RCC 7860 (cell line): ENCODE results near the gene S1PR1.

Experiments
- DNase-seq: peaks from one replicate; pipeline ENCODE4 v3.0.0-alpha.2; 2015; ENCODE audit warnings: low spot score
- FAIRE-seq: peaks from 2 replicates; lab custom pipeline; 2012; peaks lifted over from hg19 to GRCh38; lab: Jason Lieb, UNC

S1PR1 gene

GRCh38 chr1:101244842-101245241 lies 8.0 kb downstream of the S1PR1 start:
- no peak for FAIRE-seq

DNA sequence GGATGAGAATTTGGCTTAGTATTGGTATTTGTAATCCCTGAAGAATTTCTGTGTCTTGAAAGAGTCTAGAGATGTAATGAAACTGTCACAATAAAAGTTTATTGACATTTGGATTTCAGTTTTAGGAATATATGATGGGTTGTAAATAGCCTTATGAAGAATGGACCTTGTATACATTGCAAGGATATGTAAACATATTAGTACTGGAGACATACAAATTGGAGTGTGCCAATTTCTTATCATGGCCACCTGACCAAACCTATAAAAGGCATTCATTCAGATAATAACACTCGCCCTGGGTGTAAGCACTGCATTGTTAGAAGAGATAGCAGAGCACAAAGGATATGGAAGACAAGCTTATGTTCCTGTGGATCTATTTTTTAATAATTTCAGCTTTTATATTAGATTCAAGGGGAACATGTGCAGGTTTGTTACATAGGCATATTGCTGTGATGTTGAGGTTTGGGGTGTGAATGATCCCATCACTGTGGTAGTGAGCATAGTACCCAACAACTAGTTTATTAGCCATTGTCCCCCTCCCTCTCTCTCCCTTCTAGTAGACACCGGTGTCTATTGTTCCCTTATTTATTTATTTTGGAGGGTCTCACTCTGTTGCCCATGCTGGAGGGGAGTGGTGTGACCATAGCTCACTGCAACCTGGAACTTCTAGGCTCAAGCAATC lies 8.6 kb downstream of the S1PR1 start:
- DNase-seq (no peak), FAIRE-seq (no peak)

More at GRCh38 chr1:101244842-101245241, 8.0 kb downstream of the S1PR1 start:
- no peak for DNase-seq

- FAIRE-seq, result peak; percentile 2
Measured at GRCh38 chr1:101247404-101248287, 10.8 kb downstream of the S1PR1 start.

GRCh38 chr1:101250222-101250621 lies 13.4 kb downstream of the S1PR1 start:
- FAIRE-seq (no peak), DNase-seq (no peak)

More at GRCh38 chr1:101247404-101248287, 10.8 kb downstream of the S1PR1 start:
- DNase-seq, result no peak

- DNase-seq (no peak), FAIRE-seq (no peak)
Measured at GRCh38 chr1:101250656-101251272, 13.9 kb downstream of the S1PR1 start.

- FAIRE-seq (no peak), DNase-seq (no peak)
Measured at GRCh38 chr1:101251504-101251903, 14.7 kb downstream of the S1PR1 start.

DNA sequence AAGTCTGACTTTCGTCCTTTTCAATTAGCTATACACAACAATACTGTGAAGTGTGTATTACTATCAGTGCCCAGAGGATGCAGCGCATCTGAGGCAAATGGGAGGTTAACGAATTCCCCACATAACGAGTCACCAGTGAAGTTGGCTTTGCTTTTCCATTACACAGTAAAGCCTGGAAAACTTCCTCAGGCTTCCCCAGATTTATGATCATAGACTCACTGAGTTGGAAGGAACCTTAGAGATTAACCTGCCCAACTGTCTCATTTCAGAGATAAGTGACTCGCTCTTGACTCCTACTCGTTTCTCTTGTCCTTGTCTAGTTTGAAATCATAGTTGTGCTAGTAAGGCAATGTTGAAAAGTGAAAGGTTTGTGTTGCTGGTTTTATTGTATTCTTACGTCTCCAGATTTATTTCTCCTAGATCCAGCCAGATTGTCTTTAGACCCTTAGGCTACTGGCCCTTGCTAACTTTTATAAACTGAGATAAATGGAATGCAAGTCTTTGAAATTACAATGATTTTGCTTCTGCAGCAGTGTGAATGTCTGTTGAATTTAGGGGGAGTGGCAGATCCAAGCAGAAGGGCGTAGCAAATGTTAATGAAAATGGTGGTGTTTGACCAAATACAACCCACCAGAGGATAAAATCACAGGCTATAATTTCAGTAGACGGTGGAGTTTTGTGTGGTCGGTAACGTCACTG lies 17.3 kb downstream of the S1PR1 start:
- peak; percentile 86 for DNase-seq
- no peak for FAIRE-seq

GRCh38 chr1:101257500-101258325 lies 20.9 kb downstream of the S1PR1 start:
- peak; percentile 75 for FAIRE-seq

DNA sequence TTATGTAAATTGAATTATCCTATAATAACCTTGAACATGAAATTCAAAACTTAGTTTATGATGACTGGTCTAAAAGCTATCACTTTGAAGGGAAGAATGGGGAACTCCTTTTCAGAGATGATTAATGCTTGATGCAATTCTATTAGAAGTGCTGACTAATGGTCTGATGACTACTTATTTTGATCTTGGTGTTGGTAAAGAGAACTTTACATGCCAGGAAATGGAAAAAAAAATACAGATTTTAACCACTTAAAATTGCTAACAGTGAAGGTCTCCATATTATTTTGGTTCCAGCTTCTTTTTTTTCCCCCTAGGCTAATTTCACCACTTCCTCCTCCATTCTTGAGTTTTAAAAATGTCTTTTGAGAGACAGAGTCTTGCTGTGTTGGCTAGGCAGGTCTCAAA lies 22.9 kb downstream of the S1PR1 start:
- peak; percentile 91 for FAIRE-seq
- DNase-seq, result peak; percentile 77

More at GRCh38 chr1:101257500-101258325, 20.9 kb downstream of the S1PR1 start:
- peak; percentile 73 for DNase-seq

GRCh38 chr1:101260556-101261350 lies 23.9 kb downstream of the S1PR1 start:
- peak; percentile 26 for FAIRE-seq
- peak; percentile 72 for DNase-seq

GRCh38 chr1:101261623-101262022 lies 24.8 kb downstream of the S1PR1 start:
- FAIRE-seq (no peak), DNase-seq (peak; percentile 9)

- DNase-seq (no peak), FAIRE-seq (no peak)
Measured at GRCh38 chr1:101262060-101262459, 25.2 kb downstream of the S1PR1 start.

GRCh38 chr1:101262630-101263348 lies 26.0 kb downstream of the S1PR1 start:
- peak; percentile 74 for FAIRE-seq
- peak; percentile 34 for DNase-seq

DNA sequence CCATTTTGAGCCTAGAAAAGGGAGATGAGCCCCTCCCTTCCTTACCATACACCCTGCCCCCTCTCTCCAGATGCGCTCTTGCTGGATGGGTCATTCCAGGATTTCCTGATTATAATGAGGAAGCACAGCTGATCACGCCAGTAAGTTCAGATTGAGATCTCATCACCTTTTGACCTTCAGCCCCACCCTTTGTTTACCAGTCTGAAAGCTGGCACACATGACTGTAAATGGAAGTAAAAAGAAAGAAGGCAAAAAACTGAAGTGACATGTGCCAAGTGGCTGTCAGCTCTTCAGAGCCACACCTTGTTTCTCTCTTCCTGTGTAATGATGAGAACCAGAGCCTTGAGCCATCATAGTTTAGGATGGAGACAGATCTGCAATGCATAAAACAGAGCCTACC lies 27.9 kb downstream of the S1PR1 start:
- FAIRE-seq (no peak), DNase-seq (no peak)

GRCh38 chr1:101265684-101266083 lies 28.9 kb downstream of the S1PR1 start:
- DNase-seq (no peak), FAIRE-seq (no peak)

DNA sequence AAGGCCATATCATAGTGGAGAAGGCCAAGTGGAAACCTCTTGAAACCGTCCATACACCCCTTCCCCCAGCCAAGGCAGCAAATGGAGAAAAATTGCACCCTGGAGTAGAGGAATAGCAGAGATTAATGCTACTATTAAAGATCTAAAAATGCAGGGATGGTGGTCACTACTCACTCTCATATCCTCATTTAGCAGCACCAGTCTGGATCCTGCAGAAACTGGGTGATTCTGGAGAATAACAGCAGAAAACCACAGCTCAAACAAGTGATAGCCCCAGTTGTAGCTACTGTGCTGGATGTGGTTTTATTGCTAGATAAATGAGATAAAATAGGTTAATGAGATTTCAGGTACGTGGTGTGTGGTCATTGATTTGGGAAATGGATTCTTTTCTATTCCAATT lies 30.3 kb downstream of the S1PR1 start:
- no peak for FAIRE-seq

DNA sequence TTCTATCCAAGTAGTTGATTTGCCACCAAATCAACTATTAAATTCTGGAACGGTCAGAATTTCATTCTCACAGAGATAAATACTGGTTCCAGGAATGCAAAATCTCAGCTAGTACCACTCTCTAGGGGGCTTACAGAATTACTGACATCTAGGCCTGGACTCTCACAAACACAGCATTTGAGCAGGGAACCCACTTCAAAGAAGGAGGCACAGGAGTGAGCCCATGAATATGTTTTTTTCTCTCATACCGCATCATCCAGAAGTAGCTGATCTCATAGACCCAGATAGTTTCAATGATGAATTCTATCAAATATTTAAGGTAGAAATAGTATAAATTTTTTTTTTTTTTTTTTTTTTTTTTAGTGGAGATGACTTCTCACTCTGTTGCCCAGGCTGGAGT lies 32.1 kb downstream of the S1PR1 start:
- no peak for DNase-seq
- FAIRE-seq, result no peak

More for the DNA sequence above, 30.3 kb downstream of the S1PR1 start:
- no peak for DNase-seq

- DNase-seq, result no peak
- no peak for FAIRE-seq
Measured at GRCh38 chr1:101275672-101276071, 38.9 kb downstream of the S1PR1 start.

DNA sequence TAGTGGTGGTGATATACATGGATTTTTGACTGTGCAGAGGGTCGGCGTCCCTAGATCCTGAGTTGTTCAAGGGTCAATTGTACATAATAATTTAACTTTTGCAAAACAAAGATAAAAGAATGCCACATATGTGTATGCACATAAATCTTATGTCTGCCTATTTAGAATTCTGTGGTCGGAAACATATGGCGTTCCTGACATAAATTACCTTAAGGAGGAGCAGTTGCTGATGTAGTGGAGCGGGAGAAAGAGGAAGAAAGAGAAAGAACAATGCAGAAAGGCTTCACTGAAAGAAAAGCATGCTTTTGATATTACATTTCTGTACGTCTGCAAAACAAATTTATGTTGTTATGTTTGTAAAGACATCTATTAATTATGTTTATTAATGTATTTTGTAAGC lies 40.0 kb downstream of the S1PR1 start:
- no peak for DNase-seq
- no peak for FAIRE-seq
